ENCODE data around the gene ELOVL2.

DNA sequence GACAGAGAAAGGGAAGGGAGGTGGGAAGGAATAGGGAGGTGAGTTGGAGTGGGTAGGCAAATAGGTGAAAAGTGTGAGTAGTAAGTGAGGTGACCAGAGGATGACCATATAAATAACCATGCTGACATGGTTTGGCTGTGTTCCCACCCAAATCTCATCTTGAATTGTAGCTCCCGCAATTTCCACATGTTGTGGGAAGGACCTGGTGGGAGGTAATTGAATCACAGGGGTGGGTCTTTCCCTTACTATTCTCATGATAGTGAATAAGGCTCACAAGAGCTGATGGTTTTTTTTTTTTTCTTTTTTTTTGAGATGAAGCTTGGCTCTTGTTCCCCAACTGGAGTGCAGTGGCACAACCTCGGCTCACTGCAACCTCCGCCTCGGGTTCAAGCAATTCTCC is 28.0 kb upstream of the ELOVL2 start:
- TF ChIP-seq POLR2A (IDR thresholded peaks at IDR 0.05) (no peak), POLR2AphosphoS5 (IDR thresholded peaks at IDR 0.05) (no peak), EP300 (IDR thresholded peaks at IDR 0.05) (no peak)
- TF ChIP-seq, protein P1, sequence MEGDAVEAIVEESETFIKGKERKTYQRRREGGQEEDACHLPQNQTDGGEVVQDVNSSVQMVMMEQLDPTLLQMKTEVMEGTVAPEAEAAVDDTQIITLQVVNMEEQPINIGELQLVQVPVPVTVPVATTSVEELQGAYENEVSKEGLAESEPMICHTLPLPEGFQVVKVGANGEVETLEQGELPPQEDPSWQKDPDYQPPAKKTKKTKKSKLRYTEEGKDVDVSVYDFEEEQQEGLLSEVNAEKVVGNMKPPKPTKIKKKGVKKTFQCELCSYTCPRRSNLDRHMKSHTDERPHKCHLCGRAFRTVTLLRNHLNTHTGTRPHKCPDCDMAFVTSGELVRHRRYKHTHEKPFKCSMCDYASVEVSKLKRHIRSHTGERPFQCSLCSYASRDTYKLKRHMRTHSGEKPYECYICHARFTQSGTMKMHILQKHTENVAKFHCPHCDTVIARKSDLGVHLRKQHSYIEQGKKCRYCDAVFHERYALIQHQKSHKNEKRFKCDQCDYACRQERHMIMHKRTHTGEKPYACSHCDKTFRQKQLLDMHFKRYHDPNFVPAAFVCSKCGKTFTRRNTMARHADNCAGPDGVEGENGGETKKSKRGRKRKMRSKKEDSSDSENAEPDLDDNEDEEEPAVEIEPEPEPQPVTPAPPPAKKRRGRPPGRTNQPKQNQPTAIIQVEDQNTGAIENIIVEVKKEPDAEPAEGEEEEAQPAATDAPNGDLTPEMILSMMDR (IDR thresholded peaks at IDR 0.05): no peak

All from stomach (tissue), 4 donors.